Measurements from ENCODE around the gene SLC30A1.
"Not testable (repeated sequence)": the region's sequence is repeated elsewhere in the genome, so short reads cannot be mapped to it uniquely, and the experiment has no call there.

SLC30A1 gene

GRCh38 chr1:211546543-211546942 is 32.4 kb downstream of the SLC30A1 start:
- DNase-seq = no peak

- DNase-seq = no peak
Observed at GRCh38 chr1:211543025-211543424, 35.9 kb downstream of the SLC30A1 start.

- DNase-seq = no peak
Observed at GRCh38 chr1:211541720-211542477, 37.1 kb downstream of the SLC30A1 start.

- DNase-seq = no peak
Observed at GRCh38 chr1:211541278-211541677, 37.7 kb downstream of the SLC30A1 start.

- DNase-seq = not testable (repeated sequence)
Observed at GRCh38 chr1:211540824-211541223, 38.1 kb downstream of the SLC30A1 start.

- no peak for DNase-seq
Observed at GRCh38 chr1:211538287-211538686, 40.7 kb downstream of the SLC30A1 start.

GRCh38 chr1:211537253-211537652 is 41.7 kb downstream of the SLC30A1 start:
- DNase-seq = no peak

- DNase-seq = no peak
Observed at GRCh38 chr1:211536606-211537005, 42.4 kb downstream of the SLC30A1 start.

GRCh38 chr1:211535346-211535745 is 43.6 kb downstream of the SLC30A1 start:
- DNase-seq = no peak

GRCh38 chr1:211534545-211535291 is 44.2 kb downstream of the SLC30A1 start:
- DNase-seq = no peak

GRCh38 chr1:211532088-211532444 is 46.9 kb downstream of the SLC30A1 start:
- no peak for DNase-seq

- DNase-seq = no peak
Observed at GRCh38 chr1:211531194-211532087, 47.5 kb downstream of the SLC30A1 start.

GRCh38 chr1:211530102-211530501 is 48.9 kb downstream of the SLC30A1 start:
- DNase-seq = no peak

GRCh38 chr1:211529453-211529852 is 49.5 kb downstream of the SLC30A1 start:
- no peak for DNase-seq

GRCh38 chr1:211529011-211529410 is 50.0 kb downstream of the SLC30A1 start:
- DNase-seq = no peak

GRCh38 chr1:211527888-211528287 is 51.1 kb downstream of the SLC30A1 start:
- DNase-seq = no peak

- DNase-seq = no peak
Observed at GRCh38 chr1:211527006-211527405, 52.0 kb downstream of the SLC30A1 start.

- no peak for DNase-seq
Observed at GRCh38 chr1:211526101-211526500, 52.9 kb downstream of the SLC30A1 start.

- DNase-seq = no peak
Observed at GRCh38 chr1:211525101-211525676, 53.8 kb downstream of the SLC30A1 start.

GRCh38 chr1:211524521-211524920 is 54.4 kb downstream of the SLC30A1 start:
- DNase-seq = no peak

- no peak for DNase-seq
Observed at GRCh38 chr1:211522804-211523203, 56.2 kb downstream of the SLC30A1 start.

Data from activated T-cell treated with anti-CD3 and anti-CD28 coated beads, Interleukin-2, amount 50 U/mL, for 1 hour (primary cell).